A549 (cell line): ENCODE measurements around the gene EIF2B5. TPM values are rescaled to one million over a fixed set of nuclear protein-coding genes. Genes with fewer than 3 reads are reported as not detected.

Experiments used
- ATAC-seq, 2 experiments: fragments of 200-7000 bp in 1 of 2; fragments of >200 bp in 1 of 2; cut with Nextera tagmentation in 1 of 2; cut with Tn5 transposase in 1 of 2; 3 replicates each; pipeline versions ENCODE4 v1.8.0 to v1.9.1; 2018 to 2020; ENCODE audit warnings: mild to moderate bottlenecking in 1 of 2, moderate library complexity in 1 of 2
- CTCF ChIA-PET: fragments of 300-600 bp; sonication (Branson Sonifier 250); formaldehyde crosslinking; extraction: SDS; loops from one replicate; lab custom pipeline; 2021; ENCODE audit warnings: antibody characterized with exemption, inconsistent platforms; lab: Yijun Ruan, JAX
- POLR2A ChIA-PET: fragments of 350-600 bp; formaldehyde crosslinking; extraction: SDS; loops from one replicate; lab custom pipeline; 2021; ENCODE audit warnings: antibody characterized with exemption, inconsistent platforms; lab: Yijun Ruan, JAX
- DNase-seq, 2 experiments: peaks; one replicate each; pipeline versions ENCODE4 v3.0.0 to v3.0.0-alpha.2; 2011 to 2016; ENCODE audit warnings: low read depth in 1 of 2, low spot score in 1 of 2
- FAIRE-seq: peaks from 2 replicates; lab custom pipeline; 2011; peaks lifted over from hg19 to GRCh38; lab: Jason Lieb, UNC
- H3K27ac ChIP-seq, 2 experiments: fragments of >200 bp; sonication (Bioruptor Twin); formaldehyde crosslinking; 3 replicates each; pipeline ENCODE4 v1.5.1; 2016 to 2017
- H3K4me1 ChIP-seq: fragments of >200 bp; sonication (Bioruptor Twin); formaldehyde crosslinking; 3 replicates; pipeline ENCODE4 v1.6.1; 2016
- H3K4me2 ChIP-seq: fragments of >200 bp; sonication (Bioruptor Twin); formaldehyde crosslinking; 3 replicates; pipeline ENCODE4 v1.6.1; 2016
- H3K4me3 ChIP-seq: fragments of >200 bp; sonication (Bioruptor Twin); formaldehyde crosslinking; 3 replicates; pipeline ENCODE4 v1.5.1; 2016
- H3K9me3 ChIP-seq: fragments of >200 bp; sonication (Bioruptor Twin); formaldehyde crosslinking; 3 replicates; pipeline ENCODE4 v1.6.1; 2016
- BHLHE40 ChIP-seq: IDR thresholded peaks from 2 replicates; pipeline ENCODE4 v1.6.1; 2012; ENCODE audit warnings: low read depth, low read length, inconsistent platforms
- CBX2 ChIP-seq: fragments of 200-600 bp; sonication (generic); IDR thresholded peaks from 2 replicates; pipeline ENCODE4 v1.6.1; 2016; ENCODE audit warnings: low read depth, mild to moderate bottlenecking, borderline replicate concordance
- CBX8 ChIP-seq: fragments of 200-600 bp; sonication (generic); IDR thresholded peaks from 2 replicates; pipeline ENCODE4 v1.6.1; 2016
- E2F6 ChIP-seq: IDR thresholded peaks from 2 replicates; pipeline ENCODE4 v1.6.1; 2012; ENCODE audit warnings: low read depth, borderline replicate concordance
- EHF ChIP-seq: fragments of 250-450 bp; sonication (Bioruptor Pico); IDR thresholded peaks from 2 replicates; pipeline ENCODE4 v1.5.0; 2020; ENCODE audit warnings: mild to moderate bottlenecking
- EHMT2 ChIP-seq: fragments of 200-600 bp; sonication (generic); IDR thresholded peaks from 2 replicates; pipeline ENCODE4 v1.6.1; 2016; ENCODE audit warnings: antibody characterized with exemption, low read depth, mild to moderate bottlenecking, moderate library complexity
- ELK1 ChIP-seq: fragments of 150-350 bp; IDR thresholded peaks from 2 replicates; pipeline ENCODE4 v1.6.1; 2014; ENCODE audit warnings: low read depth, mild to moderate bottlenecking, low read length
- EP300 ChIP-seq, 2 experiments: fragments of >200 bp; sonication (Bioruptor Twin); formaldehyde crosslinking; IDR thresholded peaks; 2 replicates in 1 of 2; 3 replicates in 1 of 2; pipeline ENCODE4 v1.6.1; 2016 to 2017
- ESRRA ChIP-seq: fragments of 150-350 bp; IDR thresholded peaks from 2 replicates; pipeline ENCODE4 v1.6.1; 2014; ENCODE audit warnings: mild to moderate bottlenecking, low read length, borderline replicate concordance
- FOSB ChIP-seq: fragments of 250-450 bp; sonication (Bioruptor Pico); IDR thresholded peaks from 2 replicates; pipeline ENCODE4 v1.5.0; 2020; ENCODE audit warnings: mild to moderate bottlenecking, moderate library complexity
- FOSL2 ChIP-seq, 2 experiments: fragments of 450-650 bp in 1 of 2; fragments of >200 bp in 1 of 2; sonication (Bioruptor Twin) in 1 of 2; formaldehyde crosslinking; IDR thresholded peaks; 2 replicates each; pipeline versions ENCODE4 v1.5.0 to v1.6.1; 2016 to 2020; ENCODE audit warnings: mild to moderate bottlenecking in 1 of 2, moderate library complexity in 1 of 2
- FOXS1 ChIP-seq: fragments of 250-450 bp; sonication (Bioruptor Pico); IDR thresholded peaks from 2 replicates; pipeline ENCODE4 v1.5.0; 2020; ENCODE audit warnings: mild to moderate bottlenecking, moderate library complexity
- GATA3 ChIP-seq: IDR thresholded peaks from 2 replicates; pipeline ENCODE4 v1.6.1; 2012; ENCODE audit warnings: borderline replicate concordance
- HDAC2 ChIP-seq: fragments of 200-600 bp; sonication (generic); IDR thresholded peaks from 2 replicates; pipeline ENCODE4 v1.6.1; 2016
- HEYL ChIP-seq: fragments of 250-450 bp; sonication (Bioruptor Pico); IDR thresholded peaks from 2 replicates; pipeline ENCODE4 v1.8.0; 2021; ENCODE audit warnings: mild to moderate bottlenecking, moderate library complexity
- HOXB13 ChIP-seq: fragments of 250-450 bp; sonication (Bioruptor Pico); IDR thresholded peaks from 2 replicates; pipeline ENCODE4 v1.5.0; 2020; ENCODE audit warnings: low read depth, mild to moderate bottlenecking, moderate library complexity
- HOXB5 ChIP-seq: fragments of 250-450 bp; sonication (Bioruptor Pico); IDR thresholded peaks from 2 replicates; pipeline ENCODE4 v1.5.0; 2020; ENCODE audit warnings: mild to moderate bottlenecking, moderate library complexity
- MAFK ChIP-seq: fragments of 450-650 bp; IDR thresholded peaks from 2 replicates; pipeline ENCODE4 v1.6.1; 2014; ENCODE audit not compliant: partially characterized antibody
- NR3C1 ChIP-seq: fragments of >200 bp; sonication (Bioruptor Twin); formaldehyde crosslinking; IDR thresholded peaks from 3 replicates; pipeline ENCODE4 v1.6.1; 2017
- PBX3 ChIP-seq: IDR thresholded peaks from 2 replicates; pipeline ENCODE4 v1.6.1; 2012
- RAD21 ChIP-seq, 2 experiments: fragments of >200 bp in 1 of 2; sonication (Bioruptor Twin) in 1 of 2; formaldehyde crosslinking in 1 of 2; IDR thresholded peaks in 1 of 2; conservative IDR thresholded peaks in 1 of 2; 2 replicates in 1 of 2; 3 replicates in 1 of 2; pipeline ENCODE4 v1.6.1; 2012 to 2018; ENCODE audit warnings: inconsistent platforms in 1 of 2
- RARB ChIP-seq: fragments of 250-450 bp; sonication (Bioruptor Pico); IDR thresholded peaks from 2 replicates; pipeline ENCODE4 v1.8.0; 2021; ENCODE audit warnings: mild to moderate bottlenecking, moderate library complexity
- RCOR1 ChIP-seq: fragments of 150-350 bp; IDR thresholded peaks from 2 replicates; pipeline ENCODE4 v1.6.1; 2014; ENCODE audit warnings: antibody characterized with exemption, low read length, low read depth
- ZNF302 ChIP-seq: fragments of 250-450 bp; sonication (Bioruptor Pico); IDR thresholded peaks from 2 replicates; pipeline ENCODE4 v1.9.0; 2021; ENCODE audit warnings: inconsistent platforms, mild to moderate bottlenecking, moderate library complexity
- ZSCAN20 ChIP-seq: fragments of 250-450 bp; sonication (Bioruptor Pico); IDR thresholded peaks from 2 replicates; pipeline ENCODE4 v1.8.0; 2022; ENCODE audit warnings: mild to moderate bottlenecking, moderate library complexity
- WGBS: methylation state at CpG from one replicate; pipeline ENCODE4 v1.1.6; 2017; ENCODE audit errors: missing lambda C conversion rate; 5-methylcytosine and 5-hydroxymethylcytosine counted together
- polyA plus RNA-seq, 4 experiments: library from polyadenylated mRNA; depleted of rRNA in 3 of 4; stranded (reverse); fragments of >200 nt; fragmentation: RNase III in 1 of 4; extraction: RNeasy Plus Mini Kit Qiagen cat#74134 plus additional on column Dnase treatment in 1 of 4; gene quantifications; 2 replicates in 3 of 4; 3 replicates in 1 of 4; pipeline ENCODE4 v1.2.3, GENCODE V29; 2011 to 2017
- TF ChIP-seq, protein P1 (sequence below): fragments of >200 bp; sonication (Bioruptor Twin); formaldehyde crosslinking; IDR thresholded peaks from 3 replicates; pipeline ENCODE4 v1.6.1; 2016
- TF ChIP-seq, protein P2 (sequence below): fragments of >200 bp; sonication (Bioruptor Twin); formaldehyde crosslinking; IDR thresholded peaks from 2 replicates; pipeline ENCODE4 v1.6.1; 2016
- TF ChIP-seq, protein P3 (sequence below): fragments of >200 bp; sonication (Bioruptor Twin); formaldehyde crosslinking; IDR thresholded peaks from 3 replicates; pipeline ENCODE4 v1.5.1; 2016

EIF2B5 gene
- polyA plus RNA-seq, 2 of the 4 experiments (the other 2 are of a cell fraction), result 32.1 to 32.7 TPM

DNA sequence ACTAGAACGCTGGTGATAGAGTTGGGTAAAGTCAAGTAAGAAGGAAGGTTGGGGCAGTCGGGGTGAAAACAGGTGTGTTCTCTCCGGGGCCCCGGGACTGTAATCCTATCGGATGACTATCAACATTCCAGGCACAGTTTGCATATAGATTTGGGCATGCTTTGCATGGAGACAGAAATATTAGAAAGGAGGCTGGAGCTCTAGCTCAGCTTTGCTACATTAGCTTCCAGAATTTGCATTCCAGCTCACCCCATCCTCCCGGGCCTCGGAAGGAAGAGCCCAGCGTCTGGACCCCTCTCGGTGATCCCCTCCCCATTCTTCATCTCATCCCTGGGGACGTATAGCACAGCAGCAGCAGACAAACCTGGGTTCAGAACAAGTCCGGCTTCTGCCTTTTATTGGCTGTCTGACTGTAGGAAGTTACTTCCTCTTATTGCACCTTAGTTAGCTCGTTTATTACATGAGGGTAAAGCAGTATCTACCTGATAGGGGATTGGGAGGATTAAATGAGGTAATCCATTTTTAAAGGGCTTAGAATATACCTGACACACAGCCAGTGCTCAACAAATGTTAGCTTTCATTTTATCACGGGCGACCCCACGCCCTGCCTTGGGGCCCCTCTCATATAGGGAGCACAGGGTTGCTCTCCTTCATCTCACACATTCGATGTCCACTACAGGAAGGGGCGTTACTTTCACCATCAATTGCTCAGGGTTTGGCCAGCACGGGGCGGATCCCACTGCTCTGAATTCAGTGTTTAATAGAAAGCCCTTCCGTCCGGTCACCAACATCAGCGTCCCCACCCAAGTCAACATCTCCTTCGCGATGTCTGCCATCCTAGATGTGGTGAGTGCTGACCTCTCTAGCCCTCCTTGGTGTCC is 35.1 kb upstream of the EIF2B5 start:
- no peaks in the 10 kb centered on the region for H3K9me3 ChIP-seq
- no peak overlapping the region for H3K4me3 ChIP-seq
- ChIA-PET CTCF (interaction anchor here (1.3 kb wide), 1 partner anchor 12 kb away, joined by 3 read pairs; no protein-coding TSS in a partner anchor), POLR2A (no interaction called here)
- TF ChIP-seq CBX2 (no peak), ESRRA (no peak), EHF (CRISPR knock-in tag) (no peak), FOXS1 (CRISPR knock-in tag) (no peak), ZNF302 (no peak), HOXB13 (no peak), RCOR1 (no peak), RARB (no peak), HDAC2 (no peak), CBX8 (no peak), E2F6 (no peak), EHMT2 (no peak), BHLHE40 (no peak), HOXB5 (CRISPR knock-in tag) (no peak), GATA3 (no peak), ELK1 (no peak)
- TF ChIP-seq, protein P1, sequence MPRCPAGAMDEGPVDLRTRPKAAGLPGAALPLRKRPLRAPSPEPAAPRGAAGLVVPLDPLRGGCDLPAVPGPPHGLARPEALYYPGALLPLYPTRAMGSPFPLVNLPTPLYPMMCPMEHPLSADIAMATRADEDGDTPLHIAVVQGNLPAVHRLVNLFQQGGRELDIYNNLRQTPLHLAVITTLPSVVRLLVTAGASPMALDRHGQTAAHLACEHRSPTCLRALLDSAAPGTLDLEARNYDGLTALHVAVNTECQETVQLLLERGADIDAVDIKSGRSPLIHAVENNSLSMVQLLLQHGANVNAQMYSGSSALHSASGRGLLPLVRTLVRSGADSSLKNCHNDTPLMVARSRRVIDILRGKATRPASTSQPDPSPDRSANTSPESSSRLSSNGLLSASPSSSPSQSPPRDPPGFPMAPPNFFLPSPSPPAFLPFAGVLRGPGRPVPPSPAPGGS, result no peak
- TF ChIP-seq, protein P2, sequence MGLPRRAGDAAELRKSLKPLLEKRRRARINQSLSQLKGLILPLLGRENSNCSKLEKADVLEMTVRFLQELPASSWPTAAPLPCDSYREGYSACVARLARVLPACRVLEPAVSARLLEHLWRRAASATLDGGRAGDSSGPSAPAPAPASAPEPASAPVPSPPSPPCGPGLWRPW, result no peak
- TF ChIP-seq, protein P3, sequence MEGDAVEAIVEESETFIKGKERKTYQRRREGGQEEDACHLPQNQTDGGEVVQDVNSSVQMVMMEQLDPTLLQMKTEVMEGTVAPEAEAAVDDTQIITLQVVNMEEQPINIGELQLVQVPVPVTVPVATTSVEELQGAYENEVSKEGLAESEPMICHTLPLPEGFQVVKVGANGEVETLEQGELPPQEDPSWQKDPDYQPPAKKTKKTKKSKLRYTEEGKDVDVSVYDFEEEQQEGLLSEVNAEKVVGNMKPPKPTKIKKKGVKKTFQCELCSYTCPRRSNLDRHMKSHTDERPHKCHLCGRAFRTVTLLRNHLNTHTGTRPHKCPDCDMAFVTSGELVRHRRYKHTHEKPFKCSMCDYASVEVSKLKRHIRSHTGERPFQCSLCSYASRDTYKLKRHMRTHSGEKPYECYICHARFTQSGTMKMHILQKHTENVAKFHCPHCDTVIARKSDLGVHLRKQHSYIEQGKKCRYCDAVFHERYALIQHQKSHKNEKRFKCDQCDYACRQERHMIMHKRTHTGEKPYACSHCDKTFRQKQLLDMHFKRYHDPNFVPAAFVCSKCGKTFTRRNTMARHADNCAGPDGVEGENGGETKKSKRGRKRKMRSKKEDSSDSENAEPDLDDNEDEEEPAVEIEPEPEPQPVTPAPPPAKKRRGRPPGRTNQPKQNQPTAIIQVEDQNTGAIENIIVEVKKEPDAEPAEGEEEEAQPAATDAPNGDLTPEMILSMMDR, result no peak
- WGBS, result 41% methylated on average over 24 of the region's 24 CpGs
- no peaks in the 10 kb centered on the region for H3K4me1 ChIP-seq
- no peak for FAIRE-seq
- no peak for DNase-seq
- peak overlapping the region; percentile 8; the same call in 1 of the 3 replicates for H3K4me2 ChIP-seq
- ATAC-seq, result peak in 1 of 2 experiments; percentile 28; a peak in 2 of 6 replicates
- no peak overlapping the region for H3K27ac ChIP-seq

- WGBS, result 34% methylated on average over 7 of the region's 7 CpGs
- peak overlapping the region in 1 of 2 experiments; percentile 37; a peak in 1 of 6 replicates for H3K27ac ChIP-seq
Observed at GRCh38 chr3:184110316-184110725, 24.8 kb upstream of the EIF2B5 start.

More at GRCh38 chr3:184110316-184110725, 24.8 kb upstream of the EIF2B5 start:
- FAIRE-seq (no peak), DNase-seq (peak in 1 of 2 experiments; percentile 6), ATAC-seq (no peak)
- H3K4me1 ChIP-seq, result 0 out of 3 replicates have a peak, but pooled peaks cover 5% of the 10 kb centered on the region
- peak overlapping the region; percentile 48; the same call in 2 of the 3 replicates for H3K4me2 ChIP-seq
- no peak for TF ChIP-seq FOSL2 (IDR thresholded peaks at IDR 0.05)
- TF ChIP-seq FOSL2 (CRISPR knock-in tag; IDR thresholded peaks at IDR 0.05), result 0 out of 2 replicates have a peak, but pooled peaks have one; percentile 22
- TF ChIP-seq ZNF302, result no peak
- no peak for TF ChIP-seq EP300 (IDR thresholded peaks at IDR 0.05)
- no peak for TF ChIP-seq ZSCAN20 (CRISPR knock-in tag)
- TF ChIP-seq NR3C1, result no peak
- TF ChIP-seq HEYL (CRISPR knock-in tag), result no peak
- TF ChIP-seq PBX3, result no peak
- no peak for TF ChIP-seq EHF (CRISPR knock-in tag)
- TF ChIP-seq MAFK, result peak; percentile 64
- no peak for TF ChIP-seq FOSB
- no peak for TF ChIP-seq RAD21 (conservative IDR thresholded peaks at IDR 0.05 in 1 of 2, IDR thresholded peaks at IDR 0.05 in 1 of 2)
- TF ChIP-seq FOXS1 (CRISPR knock-in tag), result no peak
- CTCF ChIA-PET, result no interaction called here
- POLR2A ChIA-PET, result interaction anchor here (1.5 kb wide), 1 partner anchor 92 kb away, joined by 6 read pairs; no protein-coding TSS in a partner anchor
- no peaks in the 10 kb centered on the region for H3K9me3 ChIP-seq
- no peak overlapping the region for H3K4me3 ChIP-seq
